Activated CD8-positive, alpha-beta memory T cell treated with anti-CD3 and anti-CD28 coated beads for 24 hours (primary cell): Measurements from ENCODE around the gene ZBTB7C.

Source experiments
- DNase-seq: peaks from one replicate; pipeline ENCODE4 v3.0.0-alpha.2; 2020

The ZBTB7C gene

DNA sequence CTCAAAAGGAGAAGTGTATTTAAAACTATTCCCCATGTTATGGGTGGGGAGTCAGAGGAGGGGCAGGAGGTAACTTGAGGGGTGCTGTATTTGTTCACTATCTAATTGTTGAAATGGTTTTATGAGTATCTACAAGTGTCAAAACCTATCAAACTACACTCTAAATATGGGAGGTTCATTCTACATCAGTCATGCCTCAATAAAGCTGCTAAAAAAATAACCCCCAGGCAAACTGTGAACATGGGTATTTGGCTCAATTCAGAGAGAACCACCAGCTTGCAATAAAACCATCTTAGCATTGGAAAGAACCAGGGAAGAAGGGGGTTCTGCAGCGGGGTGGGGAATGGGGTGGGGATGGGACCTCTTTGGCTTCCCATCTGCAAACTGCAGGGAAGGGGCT lies 302.7 kb downstream of the ZBTB7C start:
- DNase-seq, result no peak

DNA sequence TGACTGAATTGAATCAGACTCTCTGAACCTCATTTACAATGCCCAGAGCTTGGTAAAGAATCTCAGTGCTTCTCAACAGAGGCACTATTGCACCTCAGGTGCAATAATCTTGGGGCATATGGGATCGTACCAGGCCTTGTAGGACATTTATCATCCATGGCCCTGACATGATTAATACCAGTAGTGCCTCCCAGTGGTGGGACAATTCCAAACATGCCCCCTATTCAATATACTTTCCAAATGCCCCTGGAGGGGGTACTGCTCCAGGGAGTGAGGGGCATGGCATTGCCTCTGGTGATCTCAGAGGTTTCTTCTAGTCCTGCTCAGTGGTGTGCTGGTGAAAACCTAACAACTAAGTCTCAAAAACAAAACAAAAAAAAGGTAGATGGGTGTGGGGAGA lies 303.9 kb downstream of the ZBTB7C start:
- DNase-seq, result no peak

DNA sequence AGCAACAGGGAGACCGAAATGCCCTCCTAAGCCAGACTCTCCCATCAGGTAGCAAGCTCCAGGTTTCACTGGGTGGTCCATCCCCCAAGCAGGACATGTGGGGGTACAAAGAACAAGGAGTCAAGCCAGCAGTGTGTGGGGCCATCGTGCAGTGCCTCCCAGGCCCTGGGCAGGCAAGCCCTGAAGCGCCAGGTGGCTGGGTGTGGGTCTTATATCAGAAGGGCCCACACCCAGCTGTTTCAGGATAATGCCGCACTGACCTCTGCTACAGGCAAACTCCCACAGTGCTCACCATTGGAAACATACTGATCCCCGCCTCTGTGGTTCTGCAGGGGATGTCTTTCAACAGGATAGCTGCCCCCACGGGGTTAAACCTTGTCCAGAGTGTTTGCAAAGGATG lies 304.5 kb downstream of the ZBTB7C start:
- DNase-seq, result no peak

DNA sequence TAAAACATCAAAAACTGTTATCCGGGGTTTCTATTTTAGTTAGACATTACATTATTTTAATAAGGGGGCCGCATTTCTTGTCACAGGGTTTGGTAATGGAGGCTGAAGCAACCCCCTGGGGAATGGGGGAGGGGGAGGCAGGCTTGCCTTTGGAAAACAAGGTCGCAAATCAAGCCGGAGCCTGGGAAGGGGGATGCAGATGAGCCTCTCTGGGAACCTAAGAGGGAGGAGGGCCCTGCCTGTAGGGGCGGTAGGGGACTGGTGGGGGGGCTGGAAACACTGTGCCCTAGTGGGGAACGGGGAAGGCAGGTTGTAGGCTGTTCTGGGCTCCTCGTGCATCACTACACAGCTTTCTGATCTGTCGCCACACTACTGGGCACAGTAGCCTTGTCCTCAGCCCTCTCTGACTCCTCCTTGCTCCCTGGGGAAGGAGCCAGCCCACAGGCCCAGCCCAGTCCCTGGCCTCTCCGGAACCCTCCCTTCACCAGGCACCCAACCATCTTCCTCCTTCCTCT lies 308.5 kb downstream of the ZBTB7C start:
- no peak for DNase-seq

DNA sequence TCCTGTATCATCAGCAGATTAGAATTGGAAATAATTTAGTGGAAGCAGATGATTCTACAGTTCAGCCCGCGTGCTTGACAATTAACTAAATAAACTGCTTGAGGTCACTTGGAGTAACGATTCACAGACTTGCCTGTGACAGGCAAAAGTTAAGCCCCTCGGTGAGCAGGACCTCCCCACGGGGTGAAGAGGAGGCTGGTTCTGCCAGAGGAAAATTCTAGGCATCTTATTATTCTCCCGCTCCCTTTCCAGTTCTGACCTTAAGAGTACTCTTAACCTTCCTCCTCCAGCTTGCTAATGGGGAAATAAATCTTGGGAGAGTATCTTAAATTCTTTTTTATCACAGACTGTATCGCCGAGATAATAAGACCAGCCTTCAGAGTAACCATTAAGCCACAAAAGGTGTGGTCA lies 309.0 kb downstream of the ZBTB7C start:
- no peak for DNase-seq

DNA sequence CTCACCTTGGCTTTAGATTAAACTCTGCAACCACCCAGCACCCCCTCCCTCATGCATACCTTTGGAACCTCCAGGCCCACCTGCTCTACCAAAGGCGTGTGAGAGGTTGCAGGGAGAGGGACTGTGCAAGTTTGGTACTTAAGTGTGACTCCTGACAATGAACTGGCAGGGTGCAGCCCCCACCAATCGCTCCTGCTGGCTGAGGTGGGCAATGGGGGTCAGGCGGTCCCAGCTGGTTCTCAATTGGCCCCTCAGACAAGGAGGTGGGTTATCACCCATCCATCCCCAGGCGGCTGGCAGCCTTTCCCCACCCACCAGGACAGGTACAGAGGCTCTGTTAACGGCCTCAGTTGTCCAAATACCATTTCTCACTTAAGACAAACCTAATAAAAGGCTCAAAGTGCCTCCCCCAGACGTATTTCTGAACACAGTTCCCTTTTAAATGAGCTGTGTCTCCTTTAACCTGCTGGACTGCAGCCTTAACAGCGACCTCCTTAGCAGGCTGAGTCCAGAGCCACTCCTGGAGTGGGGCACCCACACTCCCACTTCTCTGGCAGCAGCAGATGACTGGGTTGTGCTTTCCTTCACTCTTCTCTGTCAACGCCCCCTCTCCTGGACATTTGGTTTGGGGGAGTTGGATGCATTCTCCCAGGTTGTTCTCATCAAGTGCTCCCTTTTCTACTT lies 309.6 kb downstream of the ZBTB7C start:
- DNase-seq, result no peak

GRCh38 chr18:48098538-48098937 lies 310.6 kb downstream of the ZBTB7C start:
- DNase-seq, result no peak

- DNase-seq, result no peak
These were observed 311.2 kb downstream of the ZBTB7C start for GRCh38 chr18:48098007-48098406.

- no peak for DNase-seq
These were observed 313.5 kb downstream of the ZBTB7C start for GRCh38 chr18:48095726-48096125.

DNA sequence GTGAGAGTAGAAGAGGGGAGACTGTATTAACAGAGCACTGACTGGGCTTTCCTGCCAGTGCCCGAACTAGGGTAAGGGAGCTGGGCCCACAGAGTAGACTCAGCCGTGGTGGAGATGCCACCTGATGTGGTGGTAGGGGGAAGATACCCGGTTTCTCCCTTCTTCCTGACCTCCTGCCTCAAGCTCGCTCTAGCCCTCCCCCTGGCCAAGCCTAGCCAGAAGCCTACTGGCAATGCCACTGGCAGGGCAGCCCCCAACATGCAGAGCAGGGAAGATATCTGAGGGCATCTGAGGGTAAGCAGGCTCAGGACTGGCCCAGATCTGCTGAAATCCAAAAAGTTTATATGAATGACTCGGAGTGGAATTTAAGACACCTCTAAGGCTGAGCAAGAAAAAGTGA lies 316.1 kb downstream of the ZBTB7C start:
- DNase-seq, result no peak

GRCh38 chr18:48091869-48092497 lies 317.2 kb downstream of the ZBTB7C start:
- no peak for DNase-seq

DNA sequence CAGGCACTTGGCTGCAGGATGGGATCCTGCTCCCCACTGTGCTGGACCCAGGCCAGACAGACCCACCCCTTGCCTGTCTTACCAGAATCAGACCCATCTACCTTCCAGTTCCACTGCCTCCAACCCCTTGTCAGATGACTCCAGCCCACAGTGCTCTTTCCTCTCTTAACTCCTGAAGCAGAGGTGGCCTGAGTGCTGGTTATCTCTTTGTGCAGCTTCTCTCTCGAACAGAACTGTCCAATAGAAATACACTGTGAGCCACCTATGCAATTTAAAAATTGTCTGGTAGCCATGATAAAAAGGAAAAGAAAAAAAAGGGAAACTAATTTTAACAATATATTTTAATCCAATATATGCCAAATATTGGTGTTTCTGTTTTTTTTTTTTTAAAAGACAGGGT lies 318.5 kb downstream of the ZBTB7C start:
- DNase-seq, result no peak

DNA sequence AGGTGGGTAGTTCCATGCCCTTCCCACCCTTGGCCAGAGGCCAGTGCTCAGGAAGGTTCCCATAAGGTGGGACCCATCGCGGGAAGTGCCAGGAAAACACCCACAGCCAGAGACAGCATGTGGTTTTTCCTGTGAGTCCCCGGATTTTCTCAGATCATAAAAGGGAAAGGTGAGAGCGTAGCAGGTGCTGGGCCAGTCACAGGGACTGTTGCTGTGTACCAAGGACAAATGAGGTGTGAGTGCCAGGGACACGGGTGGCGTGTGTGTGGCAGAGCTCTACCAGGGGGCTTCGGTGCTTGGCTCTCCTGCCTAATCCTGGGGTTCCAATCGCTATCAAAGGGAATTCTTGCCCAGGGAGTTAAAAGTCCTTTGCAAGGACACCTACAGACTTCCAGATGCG lies 319.2 kb downstream of the ZBTB7C start:
- no peak for DNase-seq

GRCh38 chr18:48085781-48086487 lies 323.2 kb downstream of the ZBTB7C start:
- DNase-seq, result no peak

GRCh38 chr18:48084858-48085257 lies 324.3 kb downstream of the ZBTB7C start:
- DNase-seq, result no peak

- DNase-seq, result no peak
These were observed 325.0 kb downstream of the ZBTB7C start for GRCh38 chr18:48084041-48084757.

- no peak for DNase-seq
These were observed 328.6 kb downstream of the ZBTB7C start for GRCh38 chr18:48080546-48080945.

DNA sequence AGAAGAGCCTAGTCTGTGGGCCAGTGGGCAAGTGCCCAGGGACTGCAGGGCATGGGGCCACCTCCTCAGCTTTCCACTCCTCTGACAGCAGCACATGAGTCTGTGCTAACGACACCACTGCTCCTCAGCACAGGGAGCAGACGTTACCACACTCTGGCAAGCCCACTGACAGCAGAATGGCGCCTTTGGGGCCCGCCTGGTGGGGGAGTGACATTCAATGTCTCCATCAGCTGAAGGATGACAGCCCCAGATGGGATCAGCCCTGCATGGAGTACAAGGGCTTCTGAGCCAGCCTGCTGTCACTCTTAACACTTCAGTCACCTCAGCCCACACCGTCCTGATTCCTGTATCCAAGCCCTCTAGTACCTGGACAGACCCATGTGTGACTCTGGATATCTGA lies 329.3 kb downstream of the ZBTB7C start:
- no peak for DNase-seq

DNA sequence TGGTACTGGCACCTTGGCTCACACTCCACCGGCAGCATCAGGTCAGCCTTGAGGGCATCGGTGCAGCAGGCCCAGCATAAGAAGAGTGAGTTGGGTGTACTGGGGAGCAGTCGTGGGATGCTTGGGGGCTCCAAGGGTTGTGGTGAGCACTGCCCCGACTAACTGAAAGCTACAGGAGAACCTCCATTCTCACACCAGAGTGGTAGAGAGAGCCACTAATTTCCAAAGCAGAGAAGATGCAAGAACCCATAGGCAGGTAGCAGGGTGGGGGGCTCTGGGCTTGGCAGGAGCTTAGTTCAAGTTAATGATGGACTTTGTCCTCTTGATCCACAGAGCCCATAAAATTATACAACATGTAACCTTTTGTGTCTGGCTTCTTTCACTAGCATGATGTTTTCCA lies 330.7 kb downstream of the ZBTB7C start:
- no peak for DNase-seq

DNA sequence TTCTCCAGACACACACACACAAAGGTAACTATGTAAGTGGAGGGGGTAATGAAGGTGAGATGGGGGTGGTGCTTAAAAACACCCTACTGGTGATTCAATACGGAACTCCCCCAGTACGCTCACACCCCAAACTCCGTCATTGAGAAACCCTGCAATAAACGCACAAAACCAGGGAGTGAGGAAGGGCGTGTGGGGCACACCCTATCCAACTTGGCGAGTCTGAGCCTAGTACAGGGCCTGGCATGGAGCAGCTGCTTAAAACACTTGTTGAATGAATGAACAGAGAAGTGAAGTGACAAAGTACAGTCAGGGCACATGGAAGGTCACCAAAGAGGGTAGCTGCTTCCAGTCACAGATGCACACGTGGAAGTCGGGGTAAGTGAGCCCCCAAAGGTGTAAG lies 331.9 kb downstream of the ZBTB7C start:
- DNase-seq, result no peak

DNA sequence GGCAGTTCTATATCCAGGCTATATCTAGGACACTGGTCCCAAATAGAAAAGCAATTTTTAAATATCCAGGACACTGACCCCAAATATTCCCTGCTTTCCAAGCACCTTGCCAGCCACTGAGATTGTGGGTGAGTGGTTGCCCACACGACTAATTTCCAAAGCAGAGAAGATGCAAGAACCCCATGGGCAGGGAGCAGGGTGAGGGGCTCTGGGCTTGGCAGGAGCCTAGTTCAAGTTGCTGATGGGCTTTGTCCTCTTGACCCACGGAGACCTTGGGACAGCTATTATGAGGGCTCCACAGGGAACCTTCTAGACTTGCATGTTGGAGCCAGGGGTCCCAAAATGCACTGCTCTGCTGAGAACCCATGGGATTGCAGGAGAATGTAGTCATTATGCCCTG lies 332.7 kb downstream of the ZBTB7C start:
- no peak for DNase-seq

DNA sequence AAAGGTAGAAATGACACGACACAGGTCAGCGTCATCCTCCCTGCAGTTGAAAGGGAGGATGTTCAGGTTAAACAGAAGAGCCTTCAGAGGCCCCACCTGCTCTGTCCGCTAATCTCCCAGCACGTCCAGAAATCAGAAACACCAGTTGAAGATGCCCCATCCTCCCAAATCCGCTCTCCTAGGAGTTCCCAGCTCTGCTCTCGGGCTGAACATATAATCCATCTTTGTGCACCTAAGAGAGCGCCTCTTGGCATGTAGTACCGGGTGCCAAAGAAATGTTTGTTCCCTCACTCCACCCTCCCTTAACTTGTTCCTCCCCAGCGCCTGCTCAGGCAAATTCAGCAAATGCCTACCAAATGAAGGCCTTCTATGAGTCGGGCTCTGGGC lies 333.5 kb downstream of the ZBTB7C start:
- no peak for DNase-seq

DNA sequence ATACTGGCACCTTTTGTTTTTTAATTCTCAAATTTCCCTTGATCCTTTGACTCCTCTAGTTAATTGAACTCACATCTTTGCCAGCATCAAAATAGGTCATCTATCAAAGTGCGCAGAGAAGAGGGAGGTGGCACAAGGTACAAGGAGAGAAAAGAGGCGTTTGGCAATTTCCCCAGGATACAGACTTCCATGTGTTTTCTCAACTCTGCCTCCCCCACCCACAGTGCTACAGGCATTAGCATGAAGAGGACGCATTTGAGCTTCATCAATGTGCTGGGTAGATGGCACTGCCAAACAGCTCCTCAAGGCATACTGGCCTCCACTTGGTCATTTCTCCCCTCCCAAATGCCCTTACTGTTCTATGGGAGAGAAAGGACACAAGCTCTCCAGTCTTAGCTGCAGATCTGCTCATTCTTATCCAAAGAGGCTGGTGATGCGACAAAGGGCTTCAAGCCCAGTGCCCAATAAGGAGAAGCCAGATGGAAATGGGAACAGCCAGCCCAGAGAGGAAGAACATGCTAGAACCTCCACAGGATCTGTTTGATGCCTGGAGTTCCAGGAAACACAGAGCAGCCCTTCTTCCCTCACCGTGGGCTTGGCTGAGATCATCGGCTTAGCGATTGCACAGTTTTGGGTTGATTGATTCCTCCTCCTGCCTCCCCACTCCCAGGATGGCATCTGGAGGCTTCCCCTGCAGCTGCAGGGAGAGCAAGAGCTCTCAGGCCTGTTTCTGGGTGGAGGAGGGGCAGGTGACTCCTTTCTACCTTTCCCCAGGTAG lies 334.1 kb downstream of the ZBTB7C start:
- no peak for DNase-seq
